ENCODE data around the gene KIF21A. TPM values are rescaled to one million over a fixed set of nuclear protein-coding genes. Genes with fewer than 3 reads are reported as not detected.

KIF21A gene
- polyA plus RNA-seq, 1 experiment: 1.4 TPM

- POLR2A ChIA-PET: no interaction called here
- no peaks in the 10 kb centered on the region for H3K9me3 ChIP-seq (ENCODE audit: control insufficient read depth, insufficient read depth, low read length)
These were observed 173.4 kb downstream of the KIF21A start for GRCh38 chr12:39269492-39269891.

GRCh38 chr12:39267886-39268285 is 175.0 kb downstream of the KIF21A start:
- Histone ChIP-seq H3K27me3 (ENCODE audit: control insufficient read depth, insufficient read depth, low read length) (no peaks in the 10 kb centered on the region), H3K27ac (ENCODE audit: low read depth, low read length) (no peak overlapping the region), H3K4me3 (ENCODE audit: low read depth, low read length) (no peak overlapping the region), H3K9me3 (ENCODE audit: control insufficient read depth, insufficient read depth, low read length) (no peaks in the 10 kb centered on the region)
- POLR2A ChIA-PET: no interaction called here
- TF ChIP-seq, protein P1, sequence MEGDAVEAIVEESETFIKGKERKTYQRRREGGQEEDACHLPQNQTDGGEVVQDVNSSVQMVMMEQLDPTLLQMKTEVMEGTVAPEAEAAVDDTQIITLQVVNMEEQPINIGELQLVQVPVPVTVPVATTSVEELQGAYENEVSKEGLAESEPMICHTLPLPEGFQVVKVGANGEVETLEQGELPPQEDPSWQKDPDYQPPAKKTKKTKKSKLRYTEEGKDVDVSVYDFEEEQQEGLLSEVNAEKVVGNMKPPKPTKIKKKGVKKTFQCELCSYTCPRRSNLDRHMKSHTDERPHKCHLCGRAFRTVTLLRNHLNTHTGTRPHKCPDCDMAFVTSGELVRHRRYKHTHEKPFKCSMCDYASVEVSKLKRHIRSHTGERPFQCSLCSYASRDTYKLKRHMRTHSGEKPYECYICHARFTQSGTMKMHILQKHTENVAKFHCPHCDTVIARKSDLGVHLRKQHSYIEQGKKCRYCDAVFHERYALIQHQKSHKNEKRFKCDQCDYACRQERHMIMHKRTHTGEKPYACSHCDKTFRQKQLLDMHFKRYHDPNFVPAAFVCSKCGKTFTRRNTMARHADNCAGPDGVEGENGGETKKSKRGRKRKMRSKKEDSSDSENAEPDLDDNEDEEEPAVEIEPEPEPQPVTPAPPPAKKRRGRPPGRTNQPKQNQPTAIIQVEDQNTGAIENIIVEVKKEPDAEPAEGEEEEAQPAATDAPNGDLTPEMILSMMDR (IDR thresholded peaks at IDR 0.05; ENCODE audit: low read depth, low read length): no peak
- CTCF ChIA-PET: no interaction called here
- no peak for DNase-seq (ENCODE audit: low read depth, low spot score)

More at GRCh38 chr12:39269492-39269891, 173.4 kb downstream of the KIF21A start:
- H3K27me3 ChIP-seq (ENCODE audit: control insufficient read depth, insufficient read depth, low read length): no peaks in the 10 kb centered on the region
- no peak overlapping the region for H3K4me3 ChIP-seq (ENCODE audit: low read depth, low read length)
- no peak for DNase-seq (ENCODE audit: low read depth, low spot score)
- TF ChIP-seq, protein P1 (IDR thresholded peaks at IDR 0.05; ENCODE audit: low read depth, low read length): no peak
- CTCF ChIA-PET: no interaction called here
- H3K27ac ChIP-seq (ENCODE audit: low read depth, low read length): no peak overlapping the region

GRCh38 chr12:39252628-39253027 is 190.3 kb downstream of the KIF21A start:
- Histone ChIP-seq H3K27me3 (ENCODE audit: control insufficient read depth, insufficient read depth, low read length) (no peaks in the 10 kb centered on the region), H3K27ac (ENCODE audit: low read depth, low read length) (no peak overlapping the region), H3K4me3 (ENCODE audit: low read depth, low read length) (no peak overlapping the region), H3K9me3 (ENCODE audit: control insufficient read depth, insufficient read depth, low read length) (peaks cover 6% of the 10 kb centered on the region; the same call in 1 of the 2 replicates)
- TF ChIP-seq, protein P1 (IDR thresholded peaks at IDR 0.05; ENCODE audit: low read depth, low read length): no peak
- DNase-seq (ENCODE audit: low read depth, low spot score): no peak
- CTCF ChIA-PET: no interaction called here
- POLR2A ChIA-PET: no interaction called here

Other genes starting within 250 kb of the KIF21A start
- gene ABCD2, start 176.7 kb upstream of the KIF21A start, polyA plus RNA-seq (2011; rRNA removed): not detected in 2 replicates